C4-2B (cell line): Measurements from ENCODE around the gene CELSR1.

ENCODE experiments used
- CTCF ChIP-seq: fragments of 450-650 bp; conservative IDR thresholded peaks from 2 replicates; pipeline ENCODE4 v1.5.1; 2017; ENCODE audit warnings: mild to moderate bottlenecking
- ZFX ChIP-seq: fragments of 450-650 bp; IDR thresholded peaks from 2 replicates; pipeline ENCODE4 v1.6.1; 2017

DNA sequence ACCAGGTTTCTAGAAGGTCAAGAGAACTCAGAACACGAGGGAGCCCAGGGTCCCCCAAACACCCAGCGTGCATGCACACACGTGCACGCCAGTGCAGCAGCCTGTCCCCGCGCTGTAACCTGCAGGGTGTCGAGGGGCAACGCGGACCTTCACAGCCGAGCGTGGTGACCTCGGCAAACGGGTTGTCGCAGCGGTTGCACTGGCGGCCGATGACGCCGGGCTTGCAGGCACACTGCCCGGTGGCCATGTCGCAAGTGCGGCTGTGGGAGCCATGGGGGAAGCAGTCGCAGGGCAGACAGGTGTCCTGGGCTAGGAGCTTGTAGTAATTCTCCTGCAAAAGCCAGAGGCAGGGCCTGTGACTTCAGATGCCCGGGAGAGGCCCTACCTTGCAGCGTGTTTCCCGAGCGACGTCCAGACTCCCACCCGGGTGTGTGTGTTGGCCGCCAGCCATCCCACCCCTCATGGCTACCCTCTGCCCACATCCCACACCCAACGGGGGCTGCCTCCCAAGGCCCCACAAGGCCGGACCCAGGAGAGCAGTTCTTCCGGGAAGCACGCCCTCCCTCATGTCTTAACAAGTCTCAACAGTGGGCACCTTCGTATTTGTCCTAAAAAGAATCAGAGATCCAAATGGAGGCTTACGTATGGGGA, 145.8 kb downstream of the CELSR1 start:
- TF ChIP-seq CTCF, result no peak
- TF ChIP-seq ZFX, result no peak
